Type B pancreatic cell (in vitro differentiated cells): ENCODE measurements around the gene PGS1. TPM values are rescaled to one million over a fixed set of nuclear protein-coding genes. Genes with fewer than 3 reads are reported as not detected.

ENCODE experiments used
- DNase-seq: peaks from one replicate; pipeline ENCODE4 v3.0.0; 2021; ENCODE audit warnings: mixed read lengths; ENCODE audit not compliant: unreplicated experiment; ENCODE audit errors: extremely low spot score
- H3K27ac Mint-ChIP-seq: 2 replicates; pipeline ENCODE4 v1.8.0; 2021; ENCODE audit warnings: mild to moderate bottlenecking, mixed read lengths
- H3K27me3 Mint-ChIP-seq: 2 replicates; pipeline ENCODE4 v1.8.0; 2021; ENCODE audit warnings: mixed read lengths
- H3K36me3 Mint-ChIP-seq: 2 replicates; pipeline ENCODE4 v1.8.0; 2021; ENCODE audit warnings: mixed read lengths
- H3K4me1 Mint-ChIP-seq: one replicate; pipeline ENCODE4 v1.8.0; 2021; ENCODE audit warnings: mixed read lengths; ENCODE audit not compliant: unreplicated experiment
- H3K4me3 Mint-ChIP-seq: 2 replicates; pipeline ENCODE4 v1.8.0; 2021; ENCODE audit warnings: mild to moderate bottlenecking, mixed read lengths
- H3K9me3 Mint-ChIP-seq: 2 replicates; pipeline ENCODE4 v1.8.0; 2021; ENCODE audit warnings: mixed read lengths
- total RNA-seq: library from RNA; stranded (reverse); gene quantifications from 2 replicates; pipeline ENCODE4 v1.2.1, GENCODE V29; 2021; ENCODE audit warnings: low replicate concordance
- TF ChIP-seq, protein P1 (sequence below): fragments of 200-600 bp; sonication (generic); conservative IDR thresholded peaks from 2 replicates; pipeline ENCODE4 v1.5.0; 2021; ENCODE audit warnings: antibody characterized with exemption, mild to moderate bottlenecking

Gene PGS1
- total RNA-seq, 1 donor from 2014 or later: 54.8 TPM

DNA sequence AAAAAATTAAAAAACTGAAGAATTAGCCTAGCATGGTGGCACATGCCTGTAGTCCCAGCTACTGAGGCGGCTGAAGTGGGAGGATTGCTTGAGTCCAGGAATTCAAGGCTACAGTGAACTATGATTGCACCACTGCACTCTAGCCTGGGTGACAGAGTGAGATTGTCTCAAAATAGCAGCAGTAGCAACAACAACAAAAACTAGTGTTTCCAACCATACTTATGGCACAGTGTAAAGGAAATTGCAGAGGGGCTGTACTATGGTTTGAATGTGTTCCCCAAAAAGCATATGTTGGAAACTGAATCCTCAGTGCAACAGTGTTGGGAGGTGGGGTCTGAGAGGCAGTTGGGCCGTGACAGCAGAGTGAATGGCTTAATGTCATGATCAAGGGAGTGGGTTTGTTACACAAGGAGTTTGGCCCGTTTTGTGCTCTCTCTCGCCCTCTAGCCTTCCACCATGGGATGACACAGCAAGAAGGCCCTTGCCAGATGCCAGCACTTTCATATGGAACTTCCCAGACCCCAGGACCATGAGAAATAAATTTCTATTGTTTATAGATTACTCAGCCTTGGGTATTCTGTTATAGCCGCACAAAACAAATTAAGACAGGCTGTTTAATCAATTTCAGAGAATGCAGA is 70.0 kb downstream of the PGS1 start:
- Mint-ChIP-seq H3K4me1 (no peaks in the 10 kb centered on the region), H3K9me3 (no peaks in the 10 kb centered on the region), H3K27ac (no peak overlapping the region), H3K36me3 (no peaks in the 10 kb centered on the region), H3K4me3 (no peak overlapping the region), H3K27me3 (no peaks in the 10 kb centered on the region)
- TF ChIP-seq, protein P1, sequence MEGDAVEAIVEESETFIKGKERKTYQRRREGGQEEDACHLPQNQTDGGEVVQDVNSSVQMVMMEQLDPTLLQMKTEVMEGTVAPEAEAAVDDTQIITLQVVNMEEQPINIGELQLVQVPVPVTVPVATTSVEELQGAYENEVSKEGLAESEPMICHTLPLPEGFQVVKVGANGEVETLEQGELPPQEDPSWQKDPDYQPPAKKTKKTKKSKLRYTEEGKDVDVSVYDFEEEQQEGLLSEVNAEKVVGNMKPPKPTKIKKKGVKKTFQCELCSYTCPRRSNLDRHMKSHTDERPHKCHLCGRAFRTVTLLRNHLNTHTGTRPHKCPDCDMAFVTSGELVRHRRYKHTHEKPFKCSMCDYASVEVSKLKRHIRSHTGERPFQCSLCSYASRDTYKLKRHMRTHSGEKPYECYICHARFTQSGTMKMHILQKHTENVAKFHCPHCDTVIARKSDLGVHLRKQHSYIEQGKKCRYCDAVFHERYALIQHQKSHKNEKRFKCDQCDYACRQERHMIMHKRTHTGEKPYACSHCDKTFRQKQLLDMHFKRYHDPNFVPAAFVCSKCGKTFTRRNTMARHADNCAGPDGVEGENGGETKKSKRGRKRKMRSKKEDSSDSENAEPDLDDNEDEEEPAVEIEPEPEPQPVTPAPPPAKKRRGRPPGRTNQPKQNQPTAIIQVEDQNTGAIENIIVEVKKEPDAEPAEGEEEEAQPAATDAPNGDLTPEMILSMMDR: peak; percentile 56
- no peak for DNase-seq

DNA sequence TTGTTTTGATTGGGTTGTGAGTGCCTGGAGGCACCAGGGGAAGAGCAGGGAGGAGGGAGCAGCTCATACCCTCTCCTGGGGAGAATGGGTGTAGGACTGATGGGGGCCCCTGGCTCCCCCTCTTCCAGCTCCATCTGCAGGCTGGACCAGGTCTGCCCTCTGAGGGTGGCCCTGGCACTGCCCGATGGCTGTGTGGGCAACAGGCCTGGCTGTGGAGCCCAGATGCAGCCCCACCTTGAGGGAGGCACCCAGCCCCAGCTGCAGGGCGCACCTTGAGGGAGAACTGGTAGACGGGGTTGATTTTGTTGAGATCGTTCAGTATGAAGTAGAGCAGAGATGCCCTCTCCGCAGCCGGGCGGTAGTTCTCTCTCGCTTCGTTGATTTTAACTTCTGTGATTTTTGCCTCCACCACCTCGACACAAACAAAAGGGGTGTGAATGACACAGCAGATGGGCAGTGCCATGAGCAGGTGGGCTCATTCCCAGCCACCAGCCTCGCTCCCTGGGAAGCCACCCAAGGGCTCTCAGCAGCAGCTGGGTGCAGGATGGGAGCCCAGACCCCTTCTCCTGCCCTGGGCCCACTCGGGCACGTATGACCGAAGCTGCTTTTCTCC is 71.6 kb downstream of the PGS1 start:
- DNase-seq: no peak
- no peak overlapping the region for H3K4me3 Mint-ChIP-seq
- no peaks in the 10 kb centered on the region for H3K36me3 Mint-ChIP-seq
- no peaks in the 10 kb centered on the region for H3K4me1 Mint-ChIP-seq
- H3K27ac Mint-ChIP-seq: no peak overlapping the region
- H3K9me3 Mint-ChIP-seq: no peaks in the 10 kb centered on the region
- TF ChIP-seq, protein P1: no peak
- no peaks in the 10 kb centered on the region for H3K27me3 Mint-ChIP-seq

DNA sequence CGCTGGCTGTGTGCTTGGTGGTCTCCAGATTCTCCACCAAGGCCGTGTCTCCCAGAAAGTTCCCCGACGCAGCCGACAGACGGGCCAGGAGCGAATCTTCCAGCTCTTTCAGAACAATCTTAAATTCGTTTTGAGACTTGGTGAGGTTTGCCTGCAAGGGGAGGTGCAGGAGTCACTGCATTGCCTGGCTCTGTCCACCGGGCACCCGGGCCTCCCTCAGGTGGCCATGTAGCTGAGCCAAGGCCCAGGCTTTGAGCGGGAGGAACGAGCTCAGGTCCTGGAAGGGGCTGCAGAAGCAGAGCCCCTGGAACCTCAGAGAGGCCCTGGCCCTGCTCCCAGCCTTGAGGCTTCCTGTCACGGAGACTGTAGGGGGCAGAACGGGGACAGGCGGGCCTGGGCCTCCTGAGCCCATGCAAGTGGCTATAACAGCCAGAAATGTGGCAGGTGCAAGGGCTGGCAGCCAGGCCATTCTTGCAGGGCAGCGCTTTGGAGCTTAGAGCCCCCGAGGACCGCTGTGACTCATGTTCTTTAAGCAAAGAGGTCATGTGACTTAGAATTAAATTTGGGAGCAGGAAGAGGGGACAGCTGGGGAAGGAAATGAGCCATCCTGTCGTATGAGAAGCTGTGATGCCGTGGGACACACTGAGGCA is 72.4 kb downstream of the PGS1 start:
- Mint-ChIP-seq H3K4me3 (no peak overlapping the region), H3K4me1 (no peaks in the 10 kb centered on the region), H3K36me3 (no peaks in the 10 kb centered on the region), H3K27me3 (no peaks in the 10 kb centered on the region), H3K27ac (no peak overlapping the region), H3K9me3 (no peaks in the 10 kb centered on the region)
- TF ChIP-seq, protein P1: no peak
- no peak for DNase-seq

DNA sequence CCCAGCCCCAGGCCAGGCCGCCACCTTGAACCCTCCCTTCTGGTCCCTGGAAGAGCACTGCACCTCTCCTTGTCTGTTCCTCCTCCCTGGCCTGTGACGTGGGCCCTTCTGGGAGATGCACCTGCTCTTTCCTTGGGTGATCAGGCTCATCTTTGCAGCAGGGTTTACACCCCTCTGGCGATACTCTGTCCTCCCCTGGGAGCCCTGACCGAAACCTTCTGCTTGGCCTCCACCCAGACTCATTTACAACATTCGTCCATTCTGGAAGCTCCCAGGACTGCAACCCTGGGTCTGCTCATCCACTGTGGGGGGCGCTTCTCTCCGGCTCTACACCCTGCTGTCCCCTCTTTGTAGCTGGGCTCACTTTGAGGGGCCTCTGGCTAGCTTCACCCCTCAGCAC is 73.3 kb downstream of the PGS1 start:
- no peak for DNase-seq
- Mint-ChIP-seq H3K36me3 (no peaks in the 10 kb centered on the region), H3K27ac (no peak overlapping the region), H3K4me3 (no peak overlapping the region), H3K27me3 (no peaks in the 10 kb centered on the region), H3K4me1 (no peaks in the 10 kb centered on the region), H3K9me3 (no peaks in the 10 kb centered on the region)
- TF ChIP-seq, protein P1: no peak

DNA sequence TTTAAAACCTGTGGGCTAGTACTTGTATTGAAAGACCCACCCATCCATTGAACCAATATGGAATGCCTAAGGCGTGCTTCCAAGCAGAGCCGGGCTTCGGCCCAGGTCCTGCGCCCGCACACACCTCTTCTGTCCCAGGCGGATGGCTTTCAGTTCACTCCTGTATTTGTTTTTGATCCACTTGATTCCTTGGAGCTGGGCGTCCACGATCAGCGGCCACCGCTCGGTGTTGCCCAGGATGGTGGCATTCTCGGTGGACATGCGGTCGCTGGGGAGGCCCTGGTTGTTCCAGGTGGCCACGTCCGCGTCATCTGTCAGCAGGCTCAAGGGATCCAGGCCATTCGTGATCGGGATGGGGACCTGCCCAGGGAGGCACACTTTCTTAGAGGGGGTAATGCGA is 75.9 kb downstream of the PGS1 start:
- TF ChIP-seq, protein P1: no peak
- DNase-seq: no peak
- Mint-ChIP-seq H3K4me3 (no peak overlapping the region), H3K27me3 (no peaks in the 10 kb centered on the region), H3K27ac (no peak overlapping the region), H3K4me1 (no peaks in the 10 kb centered on the region), H3K36me3 (no peaks in the 10 kb centered on the region), H3K9me3 (no peaks in the 10 kb centered on the region)
